ENCODE results near the gene RNF187.

RNF187 gene

DNA sequence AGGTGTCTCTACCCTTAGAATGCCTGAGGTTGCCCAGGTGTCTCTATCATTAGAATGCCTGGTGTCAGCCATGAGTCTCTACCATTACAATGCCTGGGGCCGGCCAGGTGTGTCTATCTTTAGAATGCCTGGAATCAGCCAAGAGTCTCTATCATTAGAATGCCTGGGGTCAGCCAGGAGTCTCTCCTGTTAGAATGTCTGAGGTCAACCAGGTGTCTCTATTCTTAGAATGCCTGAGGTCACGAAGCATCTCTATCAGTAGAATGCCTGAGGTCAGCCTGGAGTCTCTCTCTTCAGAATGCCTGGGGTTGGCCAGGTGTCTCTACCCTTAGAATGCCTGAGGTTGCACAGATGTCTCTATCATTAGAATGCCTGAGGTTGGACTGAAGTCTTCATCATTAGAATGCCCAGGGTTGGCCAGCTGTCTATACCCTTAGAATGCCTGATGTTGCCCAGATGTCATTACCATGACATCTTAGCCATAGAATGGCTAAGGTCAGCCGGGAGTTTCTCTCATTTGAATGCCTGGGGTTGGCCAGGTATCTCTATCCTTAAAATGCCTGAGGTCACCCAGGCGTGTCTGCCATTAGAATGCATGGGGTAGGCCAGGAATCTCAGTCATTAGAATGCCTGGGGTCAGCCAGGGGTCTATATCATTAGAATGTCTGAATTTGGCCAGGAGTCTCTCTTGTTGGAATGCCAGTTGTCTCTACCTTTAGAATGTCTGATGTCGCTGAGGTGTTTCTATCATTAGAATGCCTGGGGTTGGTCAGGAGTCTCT is 44.0 kb downstream of the RNF187 start:
- DNase-seq (ENCODE audit: low read depth), result no peak
- H3K4me3 ChIP-seq (ENCODE audit: low read depth, low read length), result no peak overlapping the region

DNA sequence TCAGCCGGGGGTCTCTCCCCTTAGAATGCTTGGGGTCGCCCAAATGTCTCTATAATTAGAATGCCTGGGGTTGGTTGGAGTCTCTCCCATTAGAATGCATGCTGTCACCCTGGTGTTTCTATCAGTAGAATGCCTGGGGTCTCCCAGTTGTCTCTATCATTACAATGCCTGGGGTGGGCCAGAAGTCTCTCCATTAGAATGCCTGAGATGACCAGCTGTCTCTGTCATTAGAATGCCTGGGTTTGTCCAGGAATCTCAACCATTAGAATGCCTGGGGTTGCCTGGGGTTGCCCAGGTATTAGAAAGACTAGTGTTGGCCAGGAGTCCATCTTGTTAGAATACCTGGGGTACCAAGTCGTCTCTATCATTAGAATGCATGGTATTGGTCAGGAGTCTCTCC is 51.6 kb downstream of the RNF187 start:
- no peak overlapping the region for H3K4me3 ChIP-seq (ENCODE audit: low read depth, low read length)
- DNase-seq (ENCODE audit: low read depth), result no peak

DNA sequence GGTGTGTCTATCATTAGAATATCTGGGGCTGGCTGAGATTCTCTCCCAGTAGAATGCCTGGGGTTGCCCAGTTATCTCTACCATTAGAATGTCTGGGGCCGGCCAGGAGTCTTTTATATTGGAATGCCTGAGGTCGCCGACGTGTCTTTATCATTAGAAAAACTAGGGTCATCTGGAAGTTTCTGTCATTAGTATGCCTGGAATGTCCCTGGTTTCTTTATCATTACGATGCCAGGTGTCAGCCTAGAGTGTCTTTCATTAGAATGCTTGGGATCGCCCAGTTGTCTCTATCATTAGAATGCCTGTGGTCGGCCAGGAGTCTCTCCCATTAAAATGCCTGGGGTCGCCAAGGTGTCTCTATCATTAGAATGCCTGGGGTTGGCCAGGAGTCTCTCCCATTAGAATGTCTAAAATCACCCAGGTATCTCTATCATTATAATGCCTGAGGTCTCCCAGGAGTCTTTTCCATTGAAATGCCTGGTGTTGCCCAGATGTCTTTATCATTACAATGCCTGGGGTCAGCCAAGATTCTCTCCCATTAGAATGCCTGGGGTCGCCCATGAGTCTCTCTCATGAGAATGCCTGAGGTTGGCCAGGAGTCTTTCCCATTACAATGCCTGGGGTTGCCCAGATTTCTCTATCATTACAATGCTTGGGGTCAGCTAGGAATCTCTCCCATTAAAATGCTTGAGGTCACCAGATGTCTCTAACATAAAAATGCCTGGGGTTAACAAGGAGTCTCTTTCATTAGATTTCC is 53.2 kb downstream of the RNF187 start:
- H3K4me3 ChIP-seq (ENCODE audit: low read depth, low read length), result no peak overlapping the region
- no peak for DNase-seq (ENCODE audit: low read depth)

DNA sequence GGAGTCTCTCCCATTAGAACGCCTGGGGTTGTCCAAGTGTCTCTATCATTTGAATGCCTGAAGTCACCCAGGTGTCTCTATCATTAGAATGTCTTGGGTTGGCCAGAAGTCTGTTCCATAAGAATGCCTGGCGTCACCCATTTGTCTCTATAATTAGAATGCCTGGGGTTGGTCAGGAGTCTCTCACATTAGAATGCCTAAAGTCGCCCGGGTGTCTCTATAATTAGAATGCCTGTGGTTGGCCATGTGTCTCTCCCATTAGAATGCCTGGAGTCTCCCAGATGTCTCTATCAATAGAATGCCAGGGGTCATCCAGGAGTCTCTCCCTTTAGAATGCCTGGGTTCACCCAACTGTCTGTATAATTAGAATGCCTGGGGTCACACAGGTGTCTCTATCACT is 54.5 kb downstream of the RNF187 start:
- DNase-seq (ENCODE audit: low read depth), result no peak

DNA sequence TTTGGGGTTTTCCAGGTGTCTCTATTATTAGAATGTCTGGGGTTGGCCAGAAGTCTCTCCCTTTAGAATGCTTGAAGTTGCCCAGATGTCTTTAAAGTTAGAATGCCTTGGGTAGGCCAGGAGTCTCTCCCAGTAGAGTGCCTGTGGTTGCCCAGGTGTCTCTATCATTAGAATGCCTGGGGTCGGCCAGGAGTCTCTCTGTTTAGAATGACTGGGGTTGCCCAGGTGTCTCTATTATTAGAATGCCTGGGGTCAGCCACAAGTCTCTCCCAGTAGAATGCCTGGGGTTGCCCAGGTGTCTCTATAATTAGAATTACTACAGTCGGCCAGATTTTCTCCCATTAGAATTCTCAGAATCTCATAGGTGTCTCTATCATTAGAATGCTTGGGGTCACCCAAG is 55.2 kb downstream of the RNF187 start:
- no peak for DNase-seq (ENCODE audit: low read depth)
- no peak overlapping the region for H3K4me3 ChIP-seq (ENCODE audit: low read depth, low read length)

More for the DNA sequence above, 54.5 kb downstream of the RNF187 start:
- H3K4me3 ChIP-seq (ENCODE audit: low read depth, low read length), result no peak overlapping the region

DNA sequence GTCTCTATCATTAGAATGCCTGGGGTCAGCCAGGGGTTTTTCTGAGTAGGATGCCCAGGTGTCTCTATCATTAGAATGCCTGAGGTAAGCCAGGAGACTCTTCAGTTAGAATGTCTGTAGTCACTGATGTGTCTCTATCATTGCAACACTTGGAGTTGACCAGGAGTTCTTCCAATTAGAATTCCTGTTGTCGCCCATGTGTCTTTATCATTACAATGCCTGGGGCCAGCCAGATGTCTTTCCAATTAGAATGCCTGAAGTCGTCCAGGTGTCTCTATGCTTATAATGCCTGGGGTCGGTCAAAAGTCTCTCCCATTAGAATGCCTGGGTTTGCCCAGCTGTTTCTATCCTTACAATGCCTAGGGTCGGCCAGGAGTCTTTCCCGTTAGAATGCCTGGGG is 55.8 kb downstream of the RNF187 start:
- no peak overlapping the region for H3K4me3 ChIP-seq (ENCODE audit: low read depth, low read length)
- no peak for DNase-seq (ENCODE audit: low read depth)

DNA sequence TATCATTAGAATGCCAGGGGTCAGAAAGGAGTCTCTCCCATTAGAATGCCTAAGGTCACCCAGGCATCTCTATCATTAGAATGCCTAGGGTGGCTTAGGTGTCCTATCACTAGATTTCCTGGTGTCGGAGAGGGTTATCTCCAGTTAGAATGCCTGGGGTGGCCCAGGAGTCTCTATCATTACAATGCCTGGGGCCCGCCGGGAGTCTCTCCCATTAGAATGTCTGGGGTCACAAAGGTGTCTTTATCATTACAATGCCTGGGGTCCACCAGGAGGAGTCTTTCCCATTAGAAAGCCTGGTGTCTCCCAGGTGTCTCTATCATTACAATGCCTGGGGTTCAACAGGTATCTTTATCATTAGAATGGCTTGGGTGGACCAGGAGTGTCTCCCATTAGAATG is 56.2 kb downstream of the RNF187 start:
- no peak overlapping the region for H3K4me3 ChIP-seq (ENCODE audit: low read depth, low read length)
- DNase-seq (ENCODE audit: low read depth), result no peak

DNA sequence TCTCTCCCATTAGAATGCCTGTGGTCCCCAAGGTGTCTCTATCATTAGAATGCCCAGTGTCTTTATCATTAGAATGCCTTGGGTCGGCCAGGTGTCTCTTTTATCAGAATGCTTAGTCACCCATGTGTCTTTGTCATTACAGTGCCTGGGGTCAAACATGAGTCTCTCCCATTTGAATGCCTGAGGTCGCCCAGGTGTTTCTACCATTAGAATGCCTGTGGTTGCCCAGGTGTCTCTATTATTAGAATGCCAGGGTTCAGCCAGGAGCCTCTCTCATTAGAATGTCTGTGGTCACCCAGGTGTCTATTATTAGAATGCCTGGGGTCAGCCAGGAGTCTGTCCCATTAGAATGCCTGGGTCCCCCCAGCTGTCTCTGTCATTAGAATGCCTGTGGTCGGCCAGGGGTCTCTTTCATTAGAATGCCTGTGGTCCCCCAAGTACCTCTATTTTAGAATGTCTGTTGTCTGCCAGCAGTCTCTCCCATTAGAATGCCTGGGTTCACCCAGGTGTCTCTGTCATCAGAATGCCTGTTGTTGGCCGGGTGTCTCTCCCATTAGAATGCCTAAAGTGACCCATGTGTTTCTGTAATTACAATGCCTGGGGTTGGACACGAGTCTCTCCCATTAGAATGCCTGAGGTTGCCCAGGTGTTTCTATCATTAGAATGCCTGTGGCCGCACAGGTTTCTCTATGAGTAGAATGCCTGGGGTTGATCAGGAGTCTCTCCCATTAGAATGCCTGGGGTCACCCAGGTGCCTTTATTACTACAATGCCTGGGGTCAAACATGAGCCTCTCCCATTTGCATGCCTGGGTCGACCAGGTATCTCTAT is 57.1 kb downstream of the RNF187 start:
- H3K4me3 ChIP-seq (ENCODE audit: low read depth, low read length), result no peak overlapping the region
- no peak for DNase-seq (ENCODE audit: low read depth)

DNA sequence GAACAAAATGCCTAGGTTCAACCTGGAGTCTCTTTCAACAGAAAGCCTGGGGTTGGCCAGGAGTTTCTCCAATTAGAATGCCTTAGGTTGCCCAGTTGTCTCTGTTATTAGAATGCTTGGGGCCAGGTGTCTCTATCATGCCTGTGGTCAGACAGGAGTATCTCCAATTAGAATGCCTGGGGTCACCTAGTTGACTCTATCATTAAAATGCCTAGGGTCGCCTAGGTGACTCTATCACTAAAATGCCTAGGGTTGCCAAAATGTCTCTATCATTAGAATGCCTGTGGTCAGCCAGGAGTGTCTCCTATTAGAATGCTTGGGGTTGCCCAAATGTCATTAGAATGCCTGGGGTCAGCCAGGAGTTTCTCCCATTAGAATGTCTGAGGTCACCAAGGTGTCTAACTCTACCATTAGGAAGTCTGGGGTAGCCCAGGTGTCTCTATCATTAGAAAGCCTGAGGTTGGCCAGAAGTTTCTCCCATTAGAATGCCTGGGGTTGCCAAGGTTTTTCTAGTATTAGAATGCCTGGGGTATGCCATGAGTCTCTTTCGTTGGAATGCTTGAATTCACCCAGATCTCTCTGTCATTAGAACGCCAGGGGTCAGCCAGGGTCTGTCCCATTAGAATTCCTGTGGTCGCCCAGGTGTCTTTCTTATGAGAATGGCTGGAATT is 57.9 kb downstream of the RNF187 start:
- no peak for DNase-seq (ENCODE audit: low read depth)
- no peak overlapping the region for H3K4me3 ChIP-seq (ENCODE audit: low read depth, low read length)
